Embryonic facial prominence (tissue), 1 donor: ENCODE results near the gene DOCK8.
"Not testable (repeated sequence)": the region's sequence is repeated elsewhere in the genome, so short reads cannot be mapped to it uniquely, and the experiment has no call there.

ENCODE experiments used
- DNase-seq: peaks from one replicate; pipeline ENCODE4 v3.0.0-alpha.2; 2016; ENCODE audit errors: extremely low spot score

DOCK8 gene

DNA sequence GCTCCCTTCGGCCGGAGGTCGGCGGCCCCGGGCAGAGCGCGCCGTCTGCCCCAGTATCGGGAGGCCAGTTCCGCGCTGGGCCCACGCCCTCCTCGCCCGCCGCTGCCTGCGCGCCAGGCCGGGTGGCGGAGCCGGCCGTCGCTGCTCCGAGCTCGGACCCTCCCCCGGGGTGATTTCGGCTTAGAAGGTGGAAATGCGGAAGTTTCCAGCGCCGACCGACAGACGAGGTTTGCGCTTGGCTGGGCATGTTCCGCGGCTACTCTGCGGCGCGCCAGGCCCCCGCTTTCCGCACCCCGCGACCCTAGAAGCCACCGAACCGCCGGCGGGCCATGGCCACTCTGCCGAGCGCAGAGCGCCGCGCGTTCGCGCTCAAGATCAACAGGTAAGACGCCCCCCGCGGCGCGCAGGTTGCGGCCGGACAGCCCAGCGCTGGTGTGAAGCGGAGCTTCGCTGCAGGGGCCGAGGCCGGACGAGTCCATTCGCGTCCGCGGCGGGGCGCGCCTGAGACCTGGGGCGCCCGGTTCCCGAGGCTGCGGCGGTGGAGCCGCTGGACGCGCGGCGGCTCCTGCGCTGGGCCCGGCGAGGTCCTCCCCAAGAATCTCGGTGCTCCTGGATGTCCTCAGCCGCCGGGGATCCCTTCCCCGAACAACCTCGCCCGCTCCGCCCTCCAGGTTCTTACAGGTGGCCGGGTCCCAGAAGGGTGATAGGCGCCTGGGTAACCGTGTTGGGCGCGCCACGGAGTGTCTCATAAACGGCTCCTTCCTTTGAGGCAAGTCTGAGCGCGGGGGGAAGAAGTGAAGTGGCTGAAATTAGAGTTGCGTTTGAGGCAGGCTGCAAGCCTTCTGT lies at the start of gene DOCK8:
DOCK8 (plus strand) TSS at position 218 of the 846 bp plus-strand sequence; CDS start at position 330, 112 bp downstream.
- DNase-seq = no peak

DNA sequence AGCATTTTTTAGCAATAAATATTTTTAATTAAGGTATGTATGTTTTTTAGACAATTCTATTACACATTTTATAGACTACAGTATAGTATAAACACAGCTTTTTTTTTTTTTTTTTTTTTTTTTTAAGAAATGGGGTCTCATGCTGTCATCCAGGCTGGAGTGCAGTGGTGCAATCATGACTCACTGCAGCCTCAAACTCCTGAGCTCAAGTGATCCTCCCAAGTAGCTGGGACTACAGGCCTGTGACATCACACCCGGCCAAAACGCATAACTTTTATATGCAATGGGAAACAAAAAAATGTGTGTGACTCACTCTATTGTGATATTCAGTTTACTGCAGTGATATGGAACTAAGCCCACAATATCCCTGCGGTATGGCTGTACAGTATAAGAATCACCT lies 44.9 kb upstream of the DOCK8 start:
- DNase-seq = not testable (repeated sequence)

DNA sequence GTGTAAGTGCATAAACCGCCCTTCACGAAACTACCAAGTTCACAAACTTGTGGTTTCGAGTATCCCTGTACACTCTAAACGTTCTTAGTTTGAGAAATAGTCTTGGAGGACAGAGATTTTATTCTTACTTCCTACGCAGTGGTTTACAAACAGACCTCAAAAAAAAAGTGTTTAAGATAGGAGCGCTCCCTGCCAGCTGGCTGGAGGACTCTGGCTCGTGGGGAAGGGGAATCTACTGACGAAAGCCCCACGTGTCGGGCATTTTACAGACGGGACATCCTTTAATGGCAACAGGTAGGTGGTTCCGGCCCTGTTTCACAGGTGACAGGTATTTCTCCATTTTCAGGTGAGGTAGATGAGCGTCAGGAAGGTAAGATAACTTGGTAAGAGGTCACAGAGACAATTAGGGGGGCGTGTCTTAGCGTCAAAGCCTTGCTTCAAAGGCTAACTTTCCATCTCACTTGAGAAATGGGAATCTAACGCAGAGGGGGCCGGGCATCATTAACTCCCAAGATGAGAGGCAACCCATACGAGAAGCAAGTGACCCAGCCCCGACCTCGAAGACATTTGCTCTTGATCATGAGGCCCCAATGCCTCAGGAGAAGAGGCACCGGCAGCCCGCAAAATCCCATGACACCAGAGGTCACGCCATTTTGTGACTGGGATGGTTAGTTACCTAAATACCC lies 36.4 kb upstream of the DOCK8 start:
- DNase-seq = not testable (repeated sequence)

DNA sequence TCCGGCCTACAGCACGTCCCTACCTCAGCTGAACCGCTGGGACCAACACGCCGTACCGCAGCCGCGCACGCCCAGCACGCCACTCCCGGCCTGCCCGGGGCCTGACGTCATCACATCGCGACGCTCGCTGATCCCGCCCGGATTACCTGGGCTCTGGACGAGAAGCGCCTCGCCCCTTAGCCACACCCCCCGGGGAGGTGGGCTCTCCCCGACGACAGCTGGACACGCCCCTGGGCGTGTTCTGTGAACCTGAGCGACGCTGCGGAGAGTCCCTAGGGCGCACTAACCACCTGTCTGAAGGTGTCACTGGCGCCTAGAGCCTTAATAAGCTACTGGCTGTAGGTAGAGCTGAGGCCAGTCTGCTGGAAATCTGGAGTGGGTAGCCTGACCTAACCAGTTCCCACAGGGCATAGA lies 35.7 kb upstream of the DOCK8 start, which contains the start of gene ZNG1A:
ZNG1A (minus strand) TSS at position 87 of the 414 bp plus-strand sequence. CDS start 87 bp downstream, outside the sequence.
- DNase-seq = peak; percentile 7

DNA sequence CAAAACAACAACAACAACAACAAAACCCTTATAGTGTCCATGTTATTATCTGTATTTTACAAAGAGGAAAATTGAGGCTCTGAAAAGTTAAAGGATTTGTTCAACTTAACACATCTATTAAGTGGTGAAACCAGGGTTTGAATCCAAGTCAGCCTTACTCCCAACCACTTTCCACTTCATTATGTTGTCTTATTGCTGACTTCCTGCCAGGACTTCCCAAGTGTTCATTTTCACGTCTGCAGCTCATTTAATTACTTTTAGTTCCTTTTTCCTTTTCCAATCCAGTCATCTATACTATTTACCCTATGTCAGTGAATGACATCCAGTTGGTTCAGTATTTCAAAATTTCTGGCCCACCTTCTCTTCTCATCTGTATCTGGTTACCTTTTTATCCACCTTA lies 15.1 kb upstream of the DOCK8 start:
- DNase-seq = not testable (repeated sequence)

DNA sequence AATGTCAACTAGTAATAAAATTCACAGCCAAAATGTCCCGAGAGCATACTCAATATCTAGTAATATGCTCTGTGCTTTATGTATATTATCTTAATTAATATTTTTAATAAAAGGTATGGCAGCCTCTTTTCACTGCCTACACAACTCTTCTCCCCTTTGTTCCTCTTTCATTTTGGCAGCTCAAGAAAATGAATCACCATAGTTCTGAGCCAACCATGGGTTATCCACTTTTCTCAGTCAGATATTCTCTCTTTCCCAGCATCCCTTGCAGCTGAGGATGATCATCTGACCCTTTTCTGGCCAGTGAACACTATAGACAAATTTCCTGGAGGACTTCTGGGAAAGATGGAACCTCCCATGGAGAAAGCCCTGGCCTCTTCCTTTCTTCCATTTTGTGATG lies 8.2 kb upstream of the DOCK8 start:
- DNase-seq = no peak

DNA sequence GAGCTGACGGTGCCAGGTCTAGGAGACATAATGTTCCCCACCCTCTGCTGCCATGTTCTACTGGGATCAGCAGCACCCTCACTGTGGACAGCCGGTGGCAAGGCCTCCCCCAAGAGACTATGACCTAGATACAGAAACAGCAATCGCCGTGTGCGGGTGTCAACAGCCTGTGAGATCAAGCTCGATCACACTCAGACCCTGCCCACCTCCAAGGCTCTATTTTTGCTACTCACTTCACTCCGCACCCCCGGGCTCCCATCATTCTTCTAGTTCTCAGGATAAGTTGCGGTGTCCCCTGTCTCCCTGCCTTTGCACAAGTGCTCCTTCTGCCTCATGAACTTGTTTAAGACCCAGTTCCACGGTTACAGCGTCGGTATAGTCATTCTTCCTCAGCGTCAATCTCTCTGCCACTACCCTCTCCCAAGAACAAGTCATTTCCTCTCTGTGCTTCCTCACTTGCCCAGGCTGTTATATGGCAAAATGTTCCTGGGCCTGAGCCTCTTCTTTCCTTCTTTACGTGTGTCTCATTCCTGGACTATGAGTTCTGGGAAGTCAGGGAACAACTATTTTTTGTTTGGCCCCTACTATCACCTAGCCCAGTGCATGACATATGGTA lies 5.4 kb upstream of the DOCK8 start:
- DNase-seq = no peak

DNA sequence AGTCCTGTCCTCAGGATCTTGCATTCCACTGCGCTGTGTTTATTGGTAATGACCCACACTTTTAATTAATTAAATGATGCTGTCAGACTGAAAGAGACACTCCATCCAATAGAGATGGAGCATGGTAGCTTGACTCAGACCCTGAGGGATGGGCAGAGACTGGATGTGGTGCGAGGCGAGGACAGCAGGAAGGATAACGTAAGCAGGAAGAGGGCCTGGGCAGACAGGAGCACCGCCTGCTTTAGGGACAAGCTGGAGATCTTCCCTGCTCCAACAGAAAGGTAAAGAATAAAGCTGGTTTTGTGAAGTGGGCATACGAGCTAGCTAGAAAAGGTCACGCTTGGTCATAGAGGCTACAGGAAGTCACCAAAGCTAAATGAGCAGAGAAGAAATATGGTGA lies 3.6 kb upstream of the DOCK8 start:
- no peak for DNase-seq

DNA sequence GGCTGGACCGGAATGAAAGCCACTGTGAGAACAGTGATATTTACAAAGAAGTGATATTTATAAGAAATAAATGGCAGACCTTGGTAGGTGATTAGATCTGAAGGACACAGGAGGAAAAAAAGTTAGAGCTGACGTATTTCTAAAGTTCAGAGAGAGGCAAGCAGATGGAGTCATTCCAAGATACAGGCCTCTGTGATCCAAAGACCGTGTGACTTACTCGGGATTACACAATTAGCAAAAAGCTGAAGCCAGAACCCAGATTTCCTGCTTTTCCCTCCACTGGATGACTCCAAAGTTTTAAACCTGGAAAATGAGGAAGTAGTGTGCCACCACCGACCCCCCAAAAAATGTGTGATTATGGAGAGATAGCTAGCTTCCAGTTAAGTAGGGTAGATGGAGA lies 3.1 kb upstream of the DOCK8 start:
- no peak for DNase-seq

DNA sequence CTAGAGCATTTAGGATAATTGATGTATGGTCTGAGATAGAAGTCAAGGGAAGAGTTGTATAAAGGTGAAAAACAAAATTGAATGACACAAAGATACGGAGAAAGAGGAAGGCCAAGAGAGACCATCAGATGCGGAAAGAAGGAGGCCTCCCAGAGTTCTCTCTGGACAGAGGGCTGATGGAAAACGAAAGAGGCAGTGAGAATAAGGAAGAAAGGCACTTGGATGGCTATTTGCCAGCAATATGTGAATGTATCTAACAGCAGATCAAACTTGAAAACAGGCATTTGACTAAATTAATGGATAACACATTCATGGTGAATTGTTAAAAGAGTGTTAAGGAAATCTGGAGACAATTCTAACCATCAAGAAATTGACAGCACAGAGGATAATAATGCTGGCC lies 2.4 kb upstream of the DOCK8 start:
- DNase-seq = no peak

DNA sequence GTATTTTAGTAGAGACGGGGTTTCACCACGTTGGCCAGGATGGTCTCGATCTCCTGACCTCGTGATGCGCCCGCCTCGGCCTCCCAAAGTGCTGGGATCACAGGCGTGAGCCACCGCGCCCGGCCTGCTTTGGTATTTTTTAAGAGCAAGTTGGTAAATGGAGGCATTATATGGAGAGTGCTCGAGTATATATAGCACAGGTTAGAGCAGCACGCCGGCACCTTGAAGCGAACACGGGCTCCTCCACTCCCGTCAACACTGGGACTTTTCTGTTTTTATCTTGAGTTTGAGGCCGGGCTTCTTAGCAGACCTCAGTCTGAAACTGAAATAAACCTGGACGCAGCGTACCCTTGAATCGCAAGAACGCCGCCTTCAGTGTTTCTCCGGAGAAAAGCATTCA lies 764 bp upstream of the DOCK8 start:
- DNase-seq = not testable (repeated sequence)

DNA sequence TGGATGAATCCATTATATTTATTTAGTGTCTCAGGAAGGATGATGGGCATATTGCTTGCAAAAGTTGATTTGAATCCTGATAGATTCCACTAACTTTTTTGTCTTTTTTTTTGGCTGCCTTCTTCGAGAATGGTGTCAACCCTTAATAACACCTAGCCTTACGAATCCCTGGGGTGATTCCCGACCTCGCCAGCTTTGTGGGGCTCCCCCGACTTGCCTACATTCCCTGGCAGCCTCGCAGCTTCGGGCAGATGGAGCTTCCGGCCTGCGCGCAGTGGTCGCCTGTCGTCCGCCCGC lies 366 bp upstream of the DOCK8 start:
- DNase-seq = no peak

DNA sequence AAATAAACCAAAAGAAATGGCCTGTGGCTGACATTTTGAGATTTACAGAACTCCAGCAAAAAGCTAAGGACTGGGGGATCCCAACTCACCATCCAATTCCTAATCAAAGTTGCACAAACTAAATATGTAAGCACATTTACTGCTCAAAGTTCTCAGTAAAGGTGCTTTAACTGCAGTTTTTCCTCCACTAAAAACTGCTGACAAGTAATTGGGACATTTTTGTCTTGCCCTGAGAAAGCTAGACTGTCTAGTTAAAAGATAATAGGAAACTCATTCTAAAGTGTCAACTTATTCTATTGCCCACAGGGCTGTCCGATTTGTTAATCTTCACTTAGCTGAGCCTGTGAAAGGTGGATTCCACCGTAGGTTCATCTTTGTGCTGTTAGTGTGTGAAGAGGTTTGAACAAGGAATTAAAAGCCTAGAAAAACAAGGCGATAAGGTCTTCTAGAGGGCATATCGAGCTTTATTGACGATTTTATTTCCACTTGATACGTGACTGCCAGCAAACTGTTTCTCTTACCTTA lies 1.0 kb downstream of the DOCK8 start:
- no peak for DNase-seq

DNA sequence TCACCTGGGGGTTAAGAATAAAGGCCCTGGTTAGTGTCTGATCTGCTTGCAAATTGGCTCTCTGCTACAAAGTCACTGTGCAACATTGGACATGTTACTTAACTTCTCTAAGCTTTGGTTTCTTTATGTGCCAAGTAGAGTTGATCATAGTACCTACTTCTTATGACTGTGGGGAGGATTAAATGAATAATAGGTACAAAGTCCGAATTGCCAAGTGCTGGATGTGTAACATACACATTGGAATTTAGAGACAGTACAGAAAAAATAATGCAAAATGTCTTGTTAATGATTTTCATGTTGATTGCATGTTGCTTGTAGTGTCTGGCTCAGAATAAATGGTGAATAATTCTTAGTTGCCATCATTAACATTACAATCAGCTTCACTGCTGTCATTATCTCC lies 2.2 kb downstream of the DOCK8 start:
- no peak for DNase-seq

DNA sequence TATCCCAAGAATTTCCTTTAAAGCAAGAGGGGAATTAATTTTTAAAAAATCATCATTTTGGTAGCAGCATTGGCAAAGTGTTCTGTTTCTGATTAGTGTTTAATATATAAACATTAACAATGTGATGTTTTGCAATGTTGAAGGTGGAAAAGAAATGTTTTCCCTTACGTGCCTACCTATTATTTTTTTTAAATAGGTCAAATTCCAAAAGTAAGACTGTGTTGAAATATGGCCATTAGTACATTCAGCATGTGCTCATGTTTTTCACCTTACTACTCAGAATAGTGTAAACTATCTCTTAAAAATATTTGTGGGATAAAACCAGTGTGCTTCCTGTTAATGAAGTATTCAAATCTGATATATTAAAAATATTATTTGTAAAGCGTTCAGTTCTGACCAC lies 3.3 kb downstream of the DOCK8 start:
- no peak for DNase-seq

DNA sequence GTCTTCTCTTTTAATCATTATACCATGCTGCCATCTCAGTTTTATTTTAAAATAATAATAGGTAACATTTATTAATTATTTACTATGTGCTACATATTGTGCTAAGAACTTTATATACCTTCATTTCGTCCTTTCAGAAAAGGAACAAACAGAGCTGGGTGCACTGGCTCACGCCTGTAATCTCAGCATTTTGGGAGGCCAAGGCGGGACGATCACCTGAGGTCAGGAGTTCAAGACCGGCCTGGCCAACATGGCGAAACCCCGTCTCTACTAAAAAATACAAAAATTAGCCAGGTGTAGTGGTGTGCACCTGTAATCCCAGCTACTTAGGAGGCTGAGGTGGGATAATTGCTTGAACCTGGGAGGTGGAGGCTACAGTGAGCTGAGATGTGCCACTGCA lies 4.4 kb downstream of the DOCK8 start:
- not testable (repeated sequence) for DNase-seq

DNA sequence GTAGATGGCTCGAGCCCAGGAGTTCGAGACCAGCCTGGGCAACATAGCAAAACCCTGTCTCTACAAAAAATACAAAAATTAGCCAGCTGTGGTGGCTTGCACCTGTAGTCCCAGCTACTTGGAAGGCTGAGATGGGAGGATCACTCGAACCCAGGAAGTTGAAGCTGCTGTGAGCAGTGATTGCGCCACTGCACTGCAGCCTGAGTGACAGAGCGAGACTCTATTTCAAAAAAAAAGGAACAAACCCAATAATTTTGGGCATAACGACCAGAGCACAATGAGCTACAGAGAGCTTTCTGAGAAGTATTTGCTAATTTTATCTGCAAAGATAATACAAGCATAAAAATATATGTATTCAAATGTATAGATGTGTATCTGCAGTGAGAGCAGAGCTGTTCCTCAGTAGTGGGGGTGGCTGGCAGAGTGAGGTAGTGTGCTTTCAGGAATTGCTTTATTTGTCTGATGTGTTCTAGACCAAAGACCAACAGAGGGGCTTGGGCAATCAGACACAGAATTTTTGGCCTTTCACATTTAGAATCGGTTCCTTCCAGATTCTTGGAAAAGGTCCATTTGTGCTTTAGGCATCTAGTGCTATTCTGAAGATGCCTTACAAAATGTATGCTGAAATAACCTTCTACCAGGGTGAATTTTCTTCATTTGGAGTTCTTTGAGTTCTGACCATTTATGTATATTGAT lies 5.2 kb downstream of the DOCK8 start:
- no peak for DNase-seq

DNA sequence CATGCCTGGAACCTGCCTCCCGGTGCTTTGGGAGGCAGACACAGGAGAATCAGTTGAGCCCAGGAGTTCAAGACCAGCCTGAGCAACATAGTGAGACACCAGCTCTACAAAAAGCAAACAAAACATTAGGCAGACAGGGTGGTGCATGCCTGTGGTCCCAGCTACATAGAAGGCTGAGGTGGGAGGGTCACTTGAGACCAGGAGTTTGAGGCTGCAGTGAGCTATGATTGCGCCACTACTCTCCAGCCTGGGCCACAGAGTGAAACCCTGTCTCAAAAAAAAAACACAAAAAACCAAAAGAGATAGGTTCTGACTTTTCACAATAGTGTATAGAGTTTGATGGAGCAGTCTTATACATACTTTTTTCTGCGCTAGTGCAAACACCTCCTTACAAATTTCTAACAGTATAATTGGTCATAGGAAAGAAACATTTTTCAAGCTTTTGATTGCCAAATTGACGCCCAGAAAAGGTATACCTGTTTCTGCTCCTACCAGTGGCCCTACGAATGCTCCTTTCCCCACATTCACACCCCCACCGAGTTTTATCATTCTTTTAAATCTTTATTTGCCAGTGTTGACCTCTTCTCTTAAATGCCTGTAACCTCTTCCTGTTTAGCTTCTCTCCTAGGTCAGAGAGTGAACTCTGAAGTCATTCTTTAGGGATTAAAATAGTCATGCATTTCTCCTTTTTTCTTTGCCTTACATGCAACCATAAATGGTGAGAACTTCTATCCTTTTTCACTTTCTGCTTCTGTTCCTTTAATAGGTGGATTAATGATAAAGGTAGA lies 7.5 kb downstream of the DOCK8 start:
- no peak for DNase-seq

DNA sequence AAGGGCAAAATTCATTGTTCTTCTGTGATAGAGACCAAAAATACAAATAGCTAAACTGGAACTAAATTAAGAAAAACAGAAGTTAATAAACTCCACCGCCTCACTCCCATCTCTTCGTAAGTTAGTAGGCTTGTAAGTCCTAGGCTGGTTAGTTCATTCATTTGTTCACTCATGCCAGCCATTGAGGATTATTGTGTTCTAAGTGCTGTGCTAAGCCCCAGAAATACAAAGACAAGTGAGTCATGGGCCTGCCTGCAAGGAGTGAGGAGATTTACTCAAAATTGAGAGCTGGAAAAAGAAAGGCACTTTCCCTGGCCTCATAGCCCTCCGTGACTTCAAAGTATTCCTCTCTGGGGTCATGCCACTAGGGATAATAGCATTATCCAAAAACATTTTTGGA lies 8.5 kb downstream of the DOCK8 start:
- no peak for DNase-seq

DNA sequence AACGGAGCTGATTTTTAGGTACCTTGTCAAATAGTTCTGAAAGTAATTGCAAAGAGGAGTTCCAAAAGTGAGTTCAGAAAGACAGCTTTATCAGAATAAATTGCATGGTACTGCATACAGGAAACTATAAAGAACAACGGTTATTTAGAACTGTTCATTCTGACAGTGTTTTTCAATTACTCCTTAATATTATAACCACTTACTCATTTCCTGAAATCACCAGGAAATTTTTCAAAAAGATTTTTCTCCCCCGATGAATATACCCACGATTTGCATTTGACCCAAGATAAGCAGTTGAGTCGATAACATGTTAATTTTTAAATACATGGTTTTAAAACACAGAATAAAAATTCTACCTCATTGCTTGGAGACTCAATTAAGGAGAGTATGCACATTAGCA lies 9.4 kb downstream of the DOCK8 start:
- DNase-seq = no peak
